Sigmoid colon (tissue), 4 donors: ENCODE results near the gene MYOZ2.

Experiments
- POLR2A ChIP-seq, 2 donors: fragments of 450-650 bp; IDR thresholded peaks; one replicate each; pipeline ENCODE4 v1.6.1; 2016; ENCODE audit warnings: antibody characterized with exemption in 2 of 2, mild to moderate bottlenecking in 2 of 2, moderate library complexity in 2 of 2
- POLR2AphosphoS5 ChIP-seq, 4 donors: sonication (generic); formaldehyde crosslinking; IDR thresholded peaks; one replicate each; pipeline ENCODE4 v1.6.1; 2017; ENCODE audit warnings: antibody characterized with exemption in 4 of 4
- TF ChIP-seq, protein P1 (sequence below), 4 experiments: fragments of 450-650 bp in 3 of 4; fragments of 200-600 bp in 1 of 4; IDR thresholded peaks; one replicate each; pipeline ENCODE4 v1.5.1; 2016 to 2019; ENCODE audit warnings: antibody characterized with exemption in 4 of 4, mild to moderate bottlenecking in 3 of 4, moderate library complexity in 2 of 4

DNA sequence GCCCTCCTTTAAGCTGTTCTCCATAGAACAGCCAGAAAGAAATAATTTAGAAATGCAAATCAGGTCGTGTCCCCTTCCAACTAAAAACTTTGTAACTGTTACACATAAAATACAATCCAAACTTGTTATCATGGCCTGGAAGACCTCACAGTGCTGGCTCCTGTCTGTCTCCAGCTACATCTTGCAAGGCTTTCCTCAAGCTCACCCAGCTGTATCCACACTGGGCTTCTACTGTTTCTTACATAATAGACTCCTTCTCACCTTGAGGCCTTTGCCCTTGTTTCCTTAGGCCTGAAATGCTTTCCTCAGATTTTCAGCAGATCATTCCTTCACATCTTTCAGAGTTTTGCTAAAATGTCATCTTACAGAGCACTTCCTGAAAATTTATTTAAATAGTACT is 43.4 kb downstream of the MYOZ2 start:
- TF ChIP-seq POLR2A (IDR thresholded peaks at IDR 0.05) (no peak), POLR2AphosphoS5 (IDR thresholded peaks at IDR 0.05) (no peak)
- TF ChIP-seq, protein P1, sequence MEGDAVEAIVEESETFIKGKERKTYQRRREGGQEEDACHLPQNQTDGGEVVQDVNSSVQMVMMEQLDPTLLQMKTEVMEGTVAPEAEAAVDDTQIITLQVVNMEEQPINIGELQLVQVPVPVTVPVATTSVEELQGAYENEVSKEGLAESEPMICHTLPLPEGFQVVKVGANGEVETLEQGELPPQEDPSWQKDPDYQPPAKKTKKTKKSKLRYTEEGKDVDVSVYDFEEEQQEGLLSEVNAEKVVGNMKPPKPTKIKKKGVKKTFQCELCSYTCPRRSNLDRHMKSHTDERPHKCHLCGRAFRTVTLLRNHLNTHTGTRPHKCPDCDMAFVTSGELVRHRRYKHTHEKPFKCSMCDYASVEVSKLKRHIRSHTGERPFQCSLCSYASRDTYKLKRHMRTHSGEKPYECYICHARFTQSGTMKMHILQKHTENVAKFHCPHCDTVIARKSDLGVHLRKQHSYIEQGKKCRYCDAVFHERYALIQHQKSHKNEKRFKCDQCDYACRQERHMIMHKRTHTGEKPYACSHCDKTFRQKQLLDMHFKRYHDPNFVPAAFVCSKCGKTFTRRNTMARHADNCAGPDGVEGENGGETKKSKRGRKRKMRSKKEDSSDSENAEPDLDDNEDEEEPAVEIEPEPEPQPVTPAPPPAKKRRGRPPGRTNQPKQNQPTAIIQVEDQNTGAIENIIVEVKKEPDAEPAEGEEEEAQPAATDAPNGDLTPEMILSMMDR (IDR thresholded peaks at IDR 0.05) = no peak
